ENCODE results near the gene SMAD7.

SMAD7 gene

GRCh38 chr18:48947560-48947959 is 3.2 kb downstream of the SMAD7 start:
- in situ Hi-C loops (cut with MboI; ENCODE audit: low sequenced_read_pairs), result no loop called here

- in situ Hi-C loops (cut with MboI; ENCODE audit: low sequenced_read_pairs), result no loop called here
These were observed 3.7 kb downstream of the SMAD7 start for GRCh38 chr18:48947092-48947491.

GRCh38 chr18:48946329-48946835 is 4.4 kb downstream of the SMAD7 start:
- in situ Hi-C loops (cut with MboI; ENCODE audit: low sequenced_read_pairs), result no loop called here

- in situ Hi-C loops (cut with MboI; ENCODE audit: low sequenced_read_pairs), result no loop called here
These were observed 4.9 kb downstream of the SMAD7 start for GRCh38 chr18:48945953-48946217.

GRCh38 chr18:48944634-48945033 is 6.1 kb downstream of the SMAD7 start:
- in situ Hi-C loops (cut with MboI; ENCODE audit: low sequenced_read_pairs), result no loop called here

GRCh38 chr18:48943736-48944527 is 6.8 kb downstream of the SMAD7 start:
- in situ Hi-C loops (cut with MboI; ENCODE audit: low sequenced_read_pairs), result no loop called here

- in situ Hi-C loops (cut with MboI; ENCODE audit: low sequenced_read_pairs), result no loop called here
These were observed 7.4 kb downstream of the SMAD7 start for GRCh38 chr18:48943333-48943732.

GRCh38 chr18:48942554-48943261 is 8.1 kb downstream of the SMAD7 start:
- in situ Hi-C loops (cut with MboI; ENCODE audit: low sequenced_read_pairs), result no loop called here

GRCh38 chr18:48942086-48942485 is 8.7 kb downstream of the SMAD7 start:
- in situ Hi-C loops (cut with MboI; ENCODE audit: low sequenced_read_pairs), result no loop called here

- in situ Hi-C loops (cut with MboI; ENCODE audit: low sequenced_read_pairs), result no loop called here
These were observed 9.1 kb downstream of the SMAD7 start for GRCh38 chr18:48941672-48942071.

GRCh38 chr18:48940854-48941611 is 9.7 kb downstream of the SMAD7 start:
- in situ Hi-C loops (cut with MboI; ENCODE audit: low sequenced_read_pairs), result no loop called here

- in situ Hi-C loops (cut with MboI; ENCODE audit: low sequenced_read_pairs), result no loop called here
These were observed 11.3 kb downstream of the SMAD7 start for GRCh38 chr18:48939205-48940097.

- in situ Hi-C loops (cut with MboI; ENCODE audit: low sequenced_read_pairs), result no loop called here
These were observed 11.9 kb downstream of the SMAD7 start for GRCh38 chr18:48938827-48939204.

- in situ Hi-C loops (cut with MboI; ENCODE audit: low sequenced_read_pairs), result no loop called here
These were observed 12.7 kb downstream of the SMAD7 start for GRCh38 chr18:48937869-48938750.

GRCh38 chr18:48935433-48935774 is 15.4 kb downstream of the SMAD7 start:
- in situ Hi-C loops (cut with MboI; ENCODE audit: low sequenced_read_pairs), result no loop called here

- in situ Hi-C loops (cut with MboI; ENCODE audit: low sequenced_read_pairs), result no loop called here
These were observed 15.9 kb downstream of the SMAD7 start for GRCh38 chr18:48934723-48935432.

- in situ Hi-C loops (cut with MboI; ENCODE audit: low sequenced_read_pairs), result no loop called here
These were observed 16.4 kb downstream of the SMAD7 start for GRCh38 chr18:48934415-48934722.

GRCh38 chr18:48933578-48934414 is 17.0 kb downstream of the SMAD7 start:
- in situ Hi-C loops (cut with MboI; ENCODE audit: low sequenced_read_pairs), result no loop called here
